OCI-LY3 (cell line): ENCODE measurements around the gene DCST1.

Source experiments
- CTCF ChIP-seq: fragments of 200-600, 300-600 bp; sonication (generic); IDR thresholded peaks from 2 replicates; pipeline ENCODE4 v1.5.1; 2014; ENCODE audit warnings: antibody characterized with exemption, low read length, low read depth
- EZH2phosphoT487 ChIP-seq: fragments of 200-600 bp; shearing (Covaris generic); IDR thresholded peaks from 2 replicates; pipeline ENCODE4 v1.6.1; 2018; ENCODE audit warnings: antibody characterized with exemption, mixed run types, low read depth

- peak; percentile 97 for TF ChIP-seq CTCF
- TF ChIP-seq EZH2phosphoT487 = no peak
Observed at GRCh38 chr1:155061381-155062150, 27.9 kb downstream of the DCST1 start.
